ENCODE data around the gene SGF29. TPM values are rescaled to one million over a fixed set of nuclear protein-coding genes. Genes with fewer than 3 reads are reported as not detected.

Gene SGF29
- polyA plus RNA-seq, 3 donors = 14.0 to 24.3 (median 18.8) TPM

- Histone ChIP-seq H3K9me3 (replicated peaks in 1 of 2; ENCODE audit: control insufficient read depth in 1 of 2, insufficient read depth in 1 of 2, low read length in 2 of 2) (no peaks in the 10 kb centered on the region), H3K4me2 (replicated peaks; ENCODE audit: extremely low read depth, low read length, poor library complexity, severe bottlenecking) (no peak overlapping the region), H2AFZ (ENCODE audit: insufficient read depth, low read depth, low read length, poor library complexity, severe bottlenecking) (no peak overlapping the region), H3K4me3 (replicated peaks in 1 of 3; ENCODE audit: low read depth in 2 of 3, low read length in 3 of 3) (no peak overlapping the region), H3K36me3 (replicated peaks in 1 of 2; ENCODE audit: control insufficient read depth in 1 of 2, insufficient read depth in 2 of 2, low read length in 2 of 2) (no peaks in the 10 kb centered on the region), H3K4me1 (ENCODE audit: control insufficient read depth in 1 of 2, insufficient read depth in 2 of 2, low read length in 2 of 2) (peaks cover 13 to 24% of the 10 kb centered on the region in 2 donors), H3K9ac (ENCODE audit: insufficient read depth, low read length, poor library complexity, severe bottlenecking) (no peak overlapping the region), H3K27ac (ENCODE audit: low read depth in 1 of 2, low read length in 2 of 2) (no peak overlapping the region), H3K27me3 (ENCODE audit: control insufficient read depth in 2 of 2, insufficient read depth in 2 of 2, low read length in 2 of 2) (no peaks in the 10 kb centered on the region), H4K20me1 (ENCODE audit: insufficient read depth, low read length) (peaks cover 1% of the 10 kb centered on the region), H3K79me2 (ENCODE audit: insufficient read depth, low read length) (peaks cover 3% of the 10 kb centered on the region)
- H3K4me1 Mint-ChIP-seq = peaks cover 16% of the 10 kb centered on the region
- no peaks in the 10 kb centered on the region for H3K36me3 Mint-ChIP-seq
- peaks cover 0 to 7% (median 0%) of the 10 kb centered on the region in 3 donors for H3K27me3 Mint-ChIP-seq (ENCODE audit: low read depth in 3 of 3)
- intact Hi-C loops (cut with micrococcal nuclease) = loop anchor here in 1 of 2 donors (5.0 kb wide), 1 partner anchor 52 kb away; no protein-coding TSS in a partner anchor
- WGBS (ENCODE audit: insufficient coverage) = no CpG with 5 or more reads among the region's 11 CpGs
- TF ChIP-seq, protein P1, sequence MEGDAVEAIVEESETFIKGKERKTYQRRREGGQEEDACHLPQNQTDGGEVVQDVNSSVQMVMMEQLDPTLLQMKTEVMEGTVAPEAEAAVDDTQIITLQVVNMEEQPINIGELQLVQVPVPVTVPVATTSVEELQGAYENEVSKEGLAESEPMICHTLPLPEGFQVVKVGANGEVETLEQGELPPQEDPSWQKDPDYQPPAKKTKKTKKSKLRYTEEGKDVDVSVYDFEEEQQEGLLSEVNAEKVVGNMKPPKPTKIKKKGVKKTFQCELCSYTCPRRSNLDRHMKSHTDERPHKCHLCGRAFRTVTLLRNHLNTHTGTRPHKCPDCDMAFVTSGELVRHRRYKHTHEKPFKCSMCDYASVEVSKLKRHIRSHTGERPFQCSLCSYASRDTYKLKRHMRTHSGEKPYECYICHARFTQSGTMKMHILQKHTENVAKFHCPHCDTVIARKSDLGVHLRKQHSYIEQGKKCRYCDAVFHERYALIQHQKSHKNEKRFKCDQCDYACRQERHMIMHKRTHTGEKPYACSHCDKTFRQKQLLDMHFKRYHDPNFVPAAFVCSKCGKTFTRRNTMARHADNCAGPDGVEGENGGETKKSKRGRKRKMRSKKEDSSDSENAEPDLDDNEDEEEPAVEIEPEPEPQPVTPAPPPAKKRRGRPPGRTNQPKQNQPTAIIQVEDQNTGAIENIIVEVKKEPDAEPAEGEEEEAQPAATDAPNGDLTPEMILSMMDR (IDR thresholded peaks at IDR 0.05) = peak; percentile 71
- no peaks in the 10 kb centered on the region for H3K9me3 Mint-ChIP-seq
- peak; percentile 47 to 51 (median 48) for DNase-seq
- H3K4me3 Mint-ChIP-seq = peak overlapping the region in 1 of 2 donors; percentile 60
- H3K27ac Mint-ChIP-seq = peak overlapping the region in 4 of 7 donors; percentile 32 to 85 (median 68)
Measured at GRCh38 chr16:28549301-28549899, 4.3 kb upstream of the SGF29 start.

GRCh38 chr16:28554634-28555423 is 1.1 kb downstream of the SGF29 start:
- peak overlapping the region; percentile 67 to 90 for H3K4me3 Mint-ChIP-seq
- Histone ChIP-seq H2AFZ (ENCODE audit: insufficient read depth, low read depth, low read length, poor library complexity, severe bottlenecking) (peak overlapping the region; percentile 63), H3K9ac (ENCODE audit: insufficient read depth, low read length, poor library complexity, severe bottlenecking) (peak overlapping the region; percentile 36), H3K79me2 (ENCODE audit: insufficient read depth, low read length) (peaks cover 43% of the 10 kb centered on the region), H3K9me3 (replicated peaks in 1 of 2; ENCODE audit: control insufficient read depth in 1 of 2, insufficient read depth in 1 of 2, low read length in 2 of 2) (no peaks in the 10 kb centered on the region), H3K4me2 (replicated peaks; ENCODE audit: extremely low read depth, low read length, poor library complexity, severe bottlenecking) (peak overlapping the region; percentile 82), H3K27me3 (ENCODE audit: control insufficient read depth in 2 of 2, insufficient read depth in 2 of 2, low read length in 2 of 2) (no peaks in the 10 kb centered on the region), H3K4me3 (replicated peaks in 1 of 3; ENCODE audit: low read depth in 2 of 3, low read length in 3 of 3) (peak overlapping the region; percentile 28 to 84 (median 71)), H3K4me1 (ENCODE audit: control insufficient read depth in 1 of 2, insufficient read depth in 2 of 2, low read length in 2 of 2) (peaks cover 12 to 25% of the 10 kb centered on the region in 2 donors), H3K36me3 (replicated peaks in 1 of 2; ENCODE audit: control insufficient read depth in 1 of 2, insufficient read depth in 2 of 2, low read length in 2 of 2) (peaks cover 15 to 34% of the 10 kb centered on the region in 2 donors), H4K20me1 (ENCODE audit: insufficient read depth, low read length) (peaks cover 5% of the 10 kb centered on the region), H3K27ac (ENCODE audit: low read depth in 1 of 2, low read length in 2 of 2) (peak overlapping the region; percentile 11 to 95)
- WGBS (ENCODE audit: insufficient coverage) = 90% methylated on average over 9 of the region's 15 CpGs
- TF ChIP-seq, protein P1 (IDR thresholded peaks at IDR 0.05) = no peak
- intact Hi-C loops (cut with micrococcal nuclease) = loop anchor here (5.0 to 10.0 kb wide), 3 partner anchors 63 to 370 kb away; partner anchors contain the start of genes APOBR (in 1 of the 2), CLN3 (in 1 of the 2), RABEP2 (in 1 of the 2) and TUFM (in 1 of the 2)
- no peak for DNase-seq
- H3K36me3 Mint-ChIP-seq = peaks cover 16 to 29% of the 10 kb centered on the region in 2 donors
- peak overlapping the region in 6 of 7 donors; percentile 17 to 87 (median 77) for H3K27ac Mint-ChIP-seq
- H3K4me1 Mint-ChIP-seq = peaks cover 24% of the 10 kb centered on the region
- H3K9me3 Mint-ChIP-seq = peaks cover 0 to 2% (median 0%) of the 10 kb centered on the region in 7 donors
- peaks cover 0 to 1% (median 1%) of the 10 kb centered on the region in 3 donors for H3K27me3 Mint-ChIP-seq (ENCODE audit: low read depth in 3 of 3)

Data from CD14-positive monocyte (primary cell).